Measurements from ENCODE around the gene ASTE1.
"Not testable (repeated sequence)": the region's sequence is repeated elsewhere in the genome, so short reads cannot be mapped to it uniquely, and the experiment has no call there.

The ASTE1 gene

GRCh38 chr3:131007782-131008181 is 18.8 kb downstream of the ASTE1 start:
- no peak for DNase-seq

- no peak for DNase-seq
These were observed 19.4 kb downstream of the ASTE1 start for GRCh38 chr3:131007256-131007655.

GRCh38 chr3:131004603-131005002 is 22.0 kb downstream of the ASTE1 start:
- no peak for DNase-seq

GRCh38 chr3:131001071-131001470 is 25.6 kb downstream of the ASTE1 start:
- DNase-seq = no peak

GRCh38 chr3:130997289-130997688 is 29.3 kb downstream of the ASTE1 start:
- DNase-seq = no peak

- no peak for DNase-seq
These were observed 34.3 kb downstream of the ASTE1 start for GRCh38 chr3:130992344-130992743.

GRCh38 chr3:130991126-130991525 is 35.5 kb downstream of the ASTE1 start:
- no peak for DNase-seq

GRCh38 chr3:130990282-130990681 is 36.3 kb downstream of the ASTE1 start:
- DNase-seq = no peak

GRCh38 chr3:130981469-130981868 is 45.2 kb downstream of the ASTE1 start:
- no peak for DNase-seq

- no peak for DNase-seq
These were observed 47.5 kb downstream of the ASTE1 start for GRCh38 chr3:130979117-130979516.

GRCh38 chr3:130976706-130977105 is 49.9 kb downstream of the ASTE1 start:
- no peak for DNase-seq

GRCh38 chr3:130975251-130975650 is 51.4 kb downstream of the ASTE1 start:
- DNase-seq = no peak

- no peak for DNase-seq
These were observed 52.4 kb downstream of the ASTE1 start for GRCh38 chr3:130974201-130974600.

GRCh38 chr3:130973406-130973805 is 53.2 kb downstream of the ASTE1 start:
- no peak for DNase-seq

GRCh38 chr3:130972592-130972991 is 54.0 kb downstream of the ASTE1 start:
- not testable (repeated sequence) for DNase-seq

GRCh38 chr3:130971208-130971607 is 55.4 kb downstream of the ASTE1 start:
- DNase-seq = no peak

- DNase-seq = no peak
These were observed 57.0 kb downstream of the ASTE1 start for GRCh38 chr3:130969621-130970020.

- no peak for DNase-seq
These were observed 58.4 kb downstream of the ASTE1 start for GRCh38 chr3:130968221-130968620.

- no peak for DNase-seq
These were observed 59.3 kb downstream of the ASTE1 start for GRCh38 chr3:130967281-130967680.

- no peak for DNase-seq
These were observed 62.7 kb downstream of the ASTE1 start for GRCh38 chr3:130963878-130964277.
